GM20000 (cell line): ENCODE data around the gene PARP2.

Source experiments
- DNase-seq: peaks from one replicate; pipeline ENCODE4 v3.0.0; 2012; ENCODE audit warnings: low spot score
- TF ChIP-seq, protein P1 (sequence below): IDR thresholded peaks from 2 replicates; pipeline ENCODE4 v1.5.1; 2012; ENCODE audit warnings: mild to moderate bottlenecking, control low read depth; ENCODE audit errors: extremely low read depth, missing control alignments

Gene PARP2

DNA sequence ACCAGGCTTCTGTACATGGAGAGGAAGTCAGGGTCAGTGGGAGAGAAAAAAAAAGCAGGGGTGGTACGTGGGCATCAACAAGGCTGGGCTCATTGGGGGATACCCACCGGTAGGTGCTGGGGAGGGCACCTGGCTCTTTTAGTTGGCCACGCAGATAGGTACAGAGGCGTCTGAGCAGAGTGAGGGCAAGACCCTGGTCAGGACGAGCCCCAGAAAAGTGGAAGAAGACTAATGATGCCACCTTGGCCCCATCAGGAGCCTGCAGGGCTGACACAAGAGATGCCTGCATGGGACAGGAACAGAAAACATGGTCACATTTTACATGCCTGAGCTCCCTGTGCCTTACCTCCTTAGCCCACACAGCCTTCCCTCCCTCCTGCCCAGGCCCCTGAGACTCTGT lies 40.2 kb downstream of the PARP2 start:
- TF ChIP-seq, protein P1, sequence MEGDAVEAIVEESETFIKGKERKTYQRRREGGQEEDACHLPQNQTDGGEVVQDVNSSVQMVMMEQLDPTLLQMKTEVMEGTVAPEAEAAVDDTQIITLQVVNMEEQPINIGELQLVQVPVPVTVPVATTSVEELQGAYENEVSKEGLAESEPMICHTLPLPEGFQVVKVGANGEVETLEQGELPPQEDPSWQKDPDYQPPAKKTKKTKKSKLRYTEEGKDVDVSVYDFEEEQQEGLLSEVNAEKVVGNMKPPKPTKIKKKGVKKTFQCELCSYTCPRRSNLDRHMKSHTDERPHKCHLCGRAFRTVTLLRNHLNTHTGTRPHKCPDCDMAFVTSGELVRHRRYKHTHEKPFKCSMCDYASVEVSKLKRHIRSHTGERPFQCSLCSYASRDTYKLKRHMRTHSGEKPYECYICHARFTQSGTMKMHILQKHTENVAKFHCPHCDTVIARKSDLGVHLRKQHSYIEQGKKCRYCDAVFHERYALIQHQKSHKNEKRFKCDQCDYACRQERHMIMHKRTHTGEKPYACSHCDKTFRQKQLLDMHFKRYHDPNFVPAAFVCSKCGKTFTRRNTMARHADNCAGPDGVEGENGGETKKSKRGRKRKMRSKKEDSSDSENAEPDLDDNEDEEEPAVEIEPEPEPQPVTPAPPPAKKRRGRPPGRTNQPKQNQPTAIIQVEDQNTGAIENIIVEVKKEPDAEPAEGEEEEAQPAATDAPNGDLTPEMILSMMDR: no peak
- DNase-seq: no peak

DNA sequence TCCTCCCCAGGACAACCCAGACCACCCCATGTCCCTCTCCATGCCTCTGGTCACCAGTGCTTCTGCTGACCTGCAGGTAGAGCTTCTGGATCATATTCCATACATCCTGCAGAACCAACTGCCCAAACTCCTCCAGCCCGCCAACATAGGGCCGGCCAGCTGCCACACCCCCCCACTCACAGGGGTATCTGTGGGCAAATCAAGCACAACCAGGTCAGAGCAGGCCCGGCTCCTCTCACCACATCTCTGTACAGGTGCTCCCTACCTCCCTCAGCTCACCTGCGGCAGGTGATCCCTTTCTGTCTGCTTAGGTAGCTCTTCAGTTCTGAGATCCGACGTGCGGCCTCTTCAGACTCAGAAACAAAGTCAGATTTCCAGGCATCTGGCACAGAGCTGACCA lies 40.9 kb downstream of the PARP2 start:
- DNase-seq: no peak
- TF ChIP-seq, protein P1: no peak

DNA sequence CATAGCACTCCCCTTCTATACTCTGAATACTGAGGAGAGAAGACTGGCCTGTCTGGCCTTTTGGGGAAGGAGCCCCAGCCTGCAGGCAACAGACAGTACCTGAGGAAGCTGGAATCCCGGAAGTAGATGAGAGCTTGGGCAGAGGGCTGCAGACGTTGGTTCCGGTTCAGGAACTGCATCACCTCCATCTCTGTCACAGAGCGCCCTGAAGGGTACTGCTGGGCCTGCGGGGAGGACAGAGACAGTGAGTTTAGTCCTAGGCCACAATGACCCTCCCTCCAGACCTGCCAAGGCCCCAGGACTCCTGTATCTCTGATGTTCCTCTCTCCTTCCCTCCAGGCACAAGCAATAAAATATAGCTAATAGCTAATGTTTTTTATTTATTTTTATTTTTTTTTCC lies 41.5 kb downstream of the PARP2 start:
- TF ChIP-seq, protein P1: no peak
- no peak for DNase-seq

DNA sequence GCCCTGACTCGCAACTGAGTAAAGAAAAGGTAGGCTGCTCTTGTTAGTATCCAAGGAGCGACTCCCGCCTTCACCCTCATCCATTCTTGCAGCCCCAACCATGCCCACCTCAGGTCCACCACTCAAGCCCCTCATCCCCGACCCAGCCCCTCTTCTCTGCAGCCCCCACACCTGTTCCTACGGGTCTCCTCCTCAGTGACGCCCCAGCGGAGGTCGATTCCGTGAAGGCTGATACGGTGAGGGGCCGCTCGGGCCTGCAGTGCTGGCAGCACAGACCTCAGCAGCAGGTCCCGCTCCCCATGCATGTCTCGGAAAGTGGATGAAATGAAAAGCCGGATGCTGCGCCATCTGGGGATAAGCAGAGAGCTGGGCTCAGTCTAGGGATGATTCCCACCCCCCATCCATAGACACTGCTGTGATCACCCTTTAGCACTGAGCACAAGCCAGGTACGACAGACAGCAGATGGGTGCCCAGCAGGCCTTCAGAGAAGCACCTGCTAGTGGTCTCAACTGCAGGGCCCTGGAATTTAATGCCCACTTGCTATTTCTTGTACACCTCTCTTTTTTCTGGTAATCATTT lies 42.9 kb downstream of the PARP2 start:
- TF ChIP-seq, protein P1: no peak
- DNase-seq: no peak

DNA sequence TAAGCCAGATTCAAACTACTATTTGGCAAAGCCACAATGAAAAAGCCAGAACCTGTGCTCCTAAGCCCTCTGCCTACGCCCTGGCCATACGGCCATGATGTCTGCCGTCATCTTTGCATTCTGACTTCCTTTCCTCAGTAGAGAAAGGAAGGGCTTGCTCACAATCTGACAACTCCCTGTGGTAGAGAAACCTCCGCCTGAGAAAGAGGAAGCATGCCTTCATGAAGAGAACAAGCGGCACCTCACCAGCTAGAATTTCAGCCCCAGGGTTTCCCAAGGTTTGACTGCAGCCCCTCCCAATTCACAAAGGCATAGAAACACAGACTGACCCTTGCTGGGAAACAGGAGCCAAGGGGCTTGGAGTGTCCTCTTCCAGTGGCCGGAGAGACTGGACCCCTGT lies 44.1 kb downstream of the PARP2 start:
- TF ChIP-seq, protein P1: no peak
- peak; percentile 45 for DNase-seq

DNA sequence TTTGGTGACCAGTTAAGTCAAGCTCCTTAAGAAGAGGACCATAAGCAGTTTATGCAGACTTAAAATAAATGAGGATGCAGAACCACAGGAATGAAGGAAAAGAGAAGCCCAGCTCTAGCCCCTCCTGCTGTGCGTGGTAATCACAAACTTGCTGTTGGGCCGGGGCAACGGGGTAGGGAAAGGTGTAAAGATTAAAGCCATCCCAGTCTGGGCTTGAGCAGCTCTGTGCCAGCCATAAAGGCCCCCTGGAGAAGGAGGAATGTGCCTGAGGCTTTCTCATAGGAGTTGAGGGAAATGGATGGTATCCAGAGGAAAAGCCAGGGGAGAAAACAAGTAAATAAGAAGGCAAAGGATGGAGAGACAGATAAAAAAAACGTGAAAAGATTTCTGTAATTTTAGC lies 44.7 kb downstream of the PARP2 start:
- no peak for DNase-seq
- TF ChIP-seq, protein P1: no peak

DNA sequence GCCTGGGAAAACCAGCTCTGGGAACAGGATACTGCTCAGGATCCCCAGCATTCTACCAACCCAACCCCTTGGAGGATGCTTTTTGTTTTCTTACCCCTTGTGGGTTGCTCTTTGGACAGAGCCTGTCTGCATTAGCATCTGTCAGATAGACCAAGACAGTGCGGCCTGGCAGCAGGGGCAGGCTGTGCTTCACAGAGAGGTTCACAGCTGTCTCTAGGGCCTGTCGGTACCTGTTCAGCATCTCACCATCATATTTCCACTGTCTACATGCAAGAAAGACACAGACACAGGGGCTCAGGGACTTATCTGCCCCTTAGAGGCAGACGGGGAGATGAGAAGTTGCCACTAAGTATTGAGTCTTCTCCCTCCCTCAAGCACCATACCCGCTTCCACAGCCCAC lies 48.1 kb downstream of the PARP2 start:
- TF ChIP-seq, protein P1: no peak
- DNase-seq: no peak
